Cardiac fibroblast (primary cell): ENCODE data around the gene FUZ.

Source experiments
- DNase-seq, 2 donors: peaks; one replicate each; pipeline versions ENCODE4 v3.0.0 to v3.0.0-alpha.2; 2010; ENCODE audit warnings: low read depth in 2 of 2
- H3K4me3 ChIP-seq, 2 donors: replicated peaks in 1 of 2; 1 replicate in 1 of 2; 2 replicates in 1 of 2; pipeline ENCODE4 v1.5.1; 2011; ENCODE audit warnings: low read depth in 2 of 2, low read length in 2 of 2, mild to moderate bottlenecking in 2 of 2, moderate library complexity in 1 of 2
- CTCF ChIP-seq: IDR thresholded peaks from one replicate; pipeline ENCODE4 v1.5.1; 2011; ENCODE audit warnings: low read depth, mild to moderate bottlenecking, low read length, inconsistent platforms

The FUZ gene

GRCh38 chr19:49780861-49781260 lies 32.2 kb downstream of the FUZ start:
- H3K4me3 ChIP-seq = no peak overlapping the region
- TF ChIP-seq CTCF = no peak
- DNase-seq = no peak

GRCh38 chr19:49779731-49780555 lies 33.1 kb downstream of the FUZ start:
- H3K4me3 ChIP-seq = no peak overlapping the region
- TF ChIP-seq CTCF = no peak
- DNase-seq = no peak

GRCh38 chr19:49776371-49776764 lies 36.7 kb downstream of the FUZ start:
- no peak overlapping the region for H3K4me3 ChIP-seq
- no peak for DNase-seq
- no peak for TF ChIP-seq CTCF

GRCh38 chr19:49775742-49776370 lies 37.2 kb downstream of the FUZ start:
- no peak overlapping the region for H3K4me3 ChIP-seq
- TF ChIP-seq CTCF = no peak
- no peak for DNase-seq

GRCh38 chr19:49774969-49775368 lies 38.1 kb downstream of the FUZ start:
- no peak for TF ChIP-seq CTCF
- no peak overlapping the region for H3K4me3 ChIP-seq
- DNase-seq = no peak

- TF ChIP-seq CTCF = no peak
- H3K4me3 ChIP-seq = no peak overlapping the region
- DNase-seq = no peak
These were observed 39.3 kb downstream of the FUZ start for GRCh38 chr19:49773663-49774350.
